Smooth muscle cell (in vitro differentiated cells): ENCODE results near the gene VWF. TPM values are rescaled to one million over a fixed set of nuclear protein-coding genes. Genes with fewer than 3 reads are reported as not detected.
"Not testable (repeated sequence)": the region's sequence is repeated elsewhere in the genome, so short reads cannot be mapped to it uniquely, and the experiment has no call there.

Source experiments
- DNase-seq: peaks from one replicate; lab custom pipeline; 2025; ENCODE audit not compliant: unreplicated experiment; lab: John Stamatoyannopoulos, UW
- H2AFZ ChIP-seq: fragments of 200-600 bp; sonication (generic); 2 replicates; pipeline ENCODE4 v1.6.0; 2016; ENCODE audit warnings: antibody characterized with exemption, low read depth, mild to moderate bottlenecking
- H3F3A ChIP-seq: fragments of 200-600 bp; sonication (generic); 2 replicates; pipeline ENCODE4 v1.6.0; 2017; ENCODE audit warnings: antibody characterized with exemption, low read depth
- H3K27ac ChIP-seq: fragments of 200-600 bp; sonication (generic); 2 replicates; pipeline ENCODE4 v1.5.1; 2016; ENCODE audit warnings: low read depth, mild to moderate bottlenecking
- H3K27me3 ChIP-seq: fragments of 200-600 bp; sonication (generic); 2 replicates; pipeline ENCODE4 v1.6.1; 2016; ENCODE audit warnings: low read depth, mild to moderate bottlenecking
- H3K36me3 ChIP-seq: fragments of 200-600 bp; sonication (generic); 2 replicates; pipeline ENCODE4 v1.5.1; 2016; ENCODE audit warnings: low read depth
- H3K4me1 ChIP-seq: fragments of 200-600 bp; sonication (generic); 2 replicates; pipeline ENCODE4 v1.5.1; 2016; ENCODE audit warnings: low read depth
- H3K4me2 ChIP-seq: fragments of 200-600 bp; sonication (generic); 2 replicates; pipeline ENCODE4 v1.6.0; 2016; ENCODE audit warnings: mild to moderate bottlenecking
- H3K4me3 ChIP-seq: fragments of 200-600 bp; sonication (generic); 2 replicates; pipeline ENCODE4 v1.5.1; 2016; ENCODE audit warnings: mild to moderate bottlenecking
- H3K79me2 ChIP-seq: fragments of 200-600 bp; sonication (generic); 2 replicates; pipeline ENCODE4 v1.6.0; 2016; ENCODE audit warnings: low read depth, mild to moderate bottlenecking
- H3K9ac ChIP-seq: fragments of 200-600 bp; sonication (generic); 2 replicates; pipeline ENCODE4 v1.6.0; 2016; ENCODE audit warnings: low read depth
- H3K9me3 ChIP-seq: fragments of 200-600 bp; sonication (generic); replicated peaks from 2 replicates; pipeline ENCODE4 v1.5.1; 2016; ENCODE audit warnings: low read depth
- H4K20me1 ChIP-seq: fragments of 200-600 bp; sonication (generic); 2 replicates; pipeline ENCODE4 v1.6.0; 2016; ENCODE audit warnings: low read depth
- CTCF ChIP-seq: fragments of 200-600 bp; sonication (generic); IDR thresholded peaks from 2 replicates; pipeline ENCODE4 v1.5.1; 2017; ENCODE audit warnings: borderline replicate concordance, mild to moderate bottlenecking, antibody characterized with exemption; ENCODE audit not compliant: insufficient read depth, poor library complexity, severe bottlenecking
- WGBS: methylation state at CpG from one replicate; pipeline ENCODE4 v1.1.7; 2016; ENCODE audit warnings: low lambda C conversion rate; 5-methylcytosine and 5-hydroxymethylcytosine counted together
- polyA plus RNA-seq: library from polyadenylated mRNA; unstranded; fragments of >200 nt; fragmentation: Nextera tagmentation; extraction: Ambion mirVana; gene quantifications from 2 replicates; pipeline ENCODE4 v1.2.1, GENCODE V29; 2016
- total RNA-seq: library from RNA; depleted of rRNA; stranded (reverse); fragments of >200 nt; gene quantifications from 2 replicates; pipeline ENCODE4 v1.2.3, GENCODE V29; 2014

Gene VWF
- total and polyA plus RNA-seq, 2 experiments from 2014 or later, result 0.19 TPM; not detected in 1

- Histone ChIP-seq H3K4me3 (no peak overlapping the region), H3K4me2 (no peak overlapping the region), H3K9me3 (no peaks in the 10 kb centered on the region), H3K36me3 (no peaks in the 10 kb centered on the region), H4K20me1 (no peaks in the 10 kb centered on the region), H2AFZ (no peak overlapping the region), H3K9ac (no peak overlapping the region), H3K27ac (no peak overlapping the region), H3K27me3 (no peaks in the 10 kb centered on the region), H3K79me2 (no peaks in the 10 kb centered on the region), H3K4me1 (no peaks in the 10 kb centered on the region), H3F3A (no peaks in the 10 kb centered on the region)
- WGBS, result 98% methylated on average over 4 of the region's 4 CpGs
- DNase-seq, result no peak
- TF ChIP-seq CTCF, result no peak
Measured at GRCh38 chr12:6143303-6143675, 18.8 kb upstream of the VWF start.

DNA sequence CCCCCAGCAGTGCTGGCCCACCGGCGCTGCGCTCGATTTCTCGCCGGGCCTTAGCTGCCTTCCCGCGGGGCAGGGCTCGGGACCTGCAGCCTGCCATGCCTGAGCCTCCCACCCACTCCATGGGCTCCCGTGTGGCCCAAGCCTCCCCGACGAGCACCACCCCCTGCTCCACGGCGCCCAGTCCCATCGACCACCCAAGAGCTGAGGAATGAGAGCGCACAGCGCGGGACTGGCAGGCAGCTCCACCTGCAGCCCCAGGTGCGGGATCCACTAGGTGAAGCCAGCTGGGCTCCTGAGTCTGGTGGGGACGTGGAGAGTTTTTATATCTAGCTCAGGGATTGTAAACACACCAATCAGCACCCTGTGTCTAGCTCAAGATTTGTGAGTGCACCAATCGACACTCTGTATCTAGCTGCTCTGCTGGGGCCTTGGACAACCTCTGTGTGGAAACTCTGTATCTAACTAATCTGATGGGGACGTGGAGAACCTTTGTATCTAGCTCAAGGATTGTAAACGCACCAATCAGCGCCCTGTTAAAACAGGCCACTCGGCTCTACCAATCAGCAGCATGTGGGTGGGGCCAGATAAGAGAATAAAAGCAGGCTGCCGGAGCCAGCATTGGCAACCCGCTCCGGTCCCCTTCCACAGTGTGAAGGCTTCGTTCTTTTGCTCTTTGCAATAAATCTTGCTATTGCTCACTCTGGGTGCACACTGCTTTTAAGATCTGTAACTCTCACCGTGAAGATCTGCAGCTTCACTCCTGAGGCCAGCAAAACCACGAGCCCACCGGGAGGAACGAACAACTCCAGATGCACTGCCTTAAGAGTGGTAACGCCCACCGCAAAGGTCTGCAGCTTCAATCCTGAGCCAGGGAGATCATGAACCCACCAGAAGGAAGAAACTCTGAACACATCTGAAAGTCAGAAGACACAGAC lies 18.2 kb upstream of the VWF start:
- H3K4me3 ChIP-seq, H3K27ac ChIP-seq, H3K9ac ChIP-seq, H3K27me3 ChIP-seq, H3K9me3 ChIP-seq, H3F3A ChIP-seq, H3K4me2 ChIP-seq, DNase-seq, H4K20me1 ChIP-seq, H3K79me2 ChIP-seq, H2AFZ ChIP-seq, H3K4me1 ChIP-seq, H3K36me3 ChIP-seq: not testable (repeated sequence)
- 86% methylated on average over 27 of the region's 35 CpGs for WGBS

GRCh38 chr12:6141731-6142367 lies 17.4 kb upstream of the VWF start:
- not testable (repeated sequence) for H3K79me2 ChIP-seq, H3K4me1 ChIP-seq, H4K20me1 ChIP-seq, H3K9ac ChIP-seq, H3K27me3 ChIP-seq, H2AFZ ChIP-seq, DNase-seq, H3K4me2 ChIP-seq, H3K36me3 ChIP-seq, H3F3A ChIP-seq, H3K4me3 ChIP-seq, H3K9me3 ChIP-seq, H3K27ac ChIP-seq
- 92% methylated on average over 16 of the region's 16 CpGs for WGBS

DNA sequence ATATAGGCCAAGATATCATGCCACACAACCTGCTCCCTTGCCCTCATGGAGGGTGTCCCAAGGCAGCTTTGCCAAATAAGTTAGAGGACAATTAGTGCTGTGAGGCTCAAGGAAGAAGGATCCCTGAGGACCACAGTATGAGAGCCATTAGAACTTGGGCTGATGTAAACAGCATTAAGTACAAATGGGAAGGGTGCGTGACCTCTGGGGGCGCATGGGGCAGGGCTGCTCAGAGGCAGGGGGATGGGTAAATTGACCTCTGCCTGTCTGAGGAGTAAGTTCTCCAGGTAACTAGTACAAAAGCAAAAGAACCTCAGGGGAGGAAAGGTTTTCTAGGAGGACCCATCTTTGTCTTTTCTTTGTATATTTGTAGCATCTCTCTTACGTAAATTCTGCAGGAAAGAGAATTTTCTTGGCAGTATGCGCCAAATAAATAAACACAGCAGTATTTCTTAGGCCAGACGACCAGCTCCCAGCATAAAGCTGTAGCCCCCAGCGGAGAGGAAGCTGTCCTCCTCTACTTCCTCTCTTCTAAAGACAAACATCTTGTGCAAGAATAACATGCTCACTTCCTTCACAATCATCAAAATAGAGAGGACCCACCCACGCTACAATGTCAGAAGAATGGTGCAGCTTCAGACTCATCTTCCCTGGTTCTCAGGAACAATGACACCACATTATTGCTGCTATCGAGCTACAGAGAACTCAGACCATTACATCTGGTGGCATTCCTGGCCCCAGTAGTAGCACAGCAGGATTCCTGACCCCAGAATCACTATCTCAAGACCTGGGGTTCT lies 16.4 kb upstream of the VWF start:
- no peaks in the 10 kb centered on the region for H3K79me2 ChIP-seq
- H3K4me2 ChIP-seq, result no peak overlapping the region
- no peaks in the 10 kb centered on the region for H3F3A ChIP-seq
- 79% methylated on average over 8 of the region's 8 CpGs for WGBS
- no peak overlapping the region for H3K9ac ChIP-seq
- TF ChIP-seq CTCF, result no peak
- no peaks in the 10 kb centered on the region for H4K20me1 ChIP-seq
- no peak overlapping the region for H3K27ac ChIP-seq
- H3K4me1 ChIP-seq, result no peaks in the 10 kb centered on the region
- no peaks in the 10 kb centered on the region for H3K27me3 ChIP-seq
- H2AFZ ChIP-seq, result no peak overlapping the region
- H3K36me3 ChIP-seq, result no peaks in the 10 kb centered on the region
- no peaks in the 10 kb centered on the region for H3K9me3 ChIP-seq
- no peak overlapping the region for H3K4me3 ChIP-seq
- no peak for DNase-seq
